GM10266 (cell line): Measurements from ENCODE around the gene TMEM248.

ENCODE experiments used
- DNase-seq: peaks from one replicate; pipeline ENCODE4 v3.0.0; 2012; ENCODE audit errors: extremely low spot score
- CTCF ChIP-seq: IDR thresholded peaks from 2 replicates; pipeline ENCODE4 v1.5.1; 2012; ENCODE audit warnings: mild to moderate bottlenecking, low read depth; ENCODE audit not compliant: control insufficient read depth, insufficient read depth; ENCODE audit errors: missing control alignments

Gene TMEM248

GRCh38 chr7:66894463-66895080, 26.5 kb upstream of the TMEM248 start:
- no peak for DNase-seq
- peak; percentile 46 for TF ChIP-seq CTCF

GRCh38 chr7:66896441-66896840, 24.6 kb upstream of the TMEM248 start:
- TF ChIP-seq CTCF: no peak
- DNase-seq: no peak

- no peak for DNase-seq
- no peak for TF ChIP-seq CTCF
These were observed 21.3 kb upstream of the TMEM248 start for GRCh38 chr7:66899552-66900280.

- no peak for DNase-seq
- no peak for TF ChIP-seq CTCF
These were observed 18.8 kb upstream of the TMEM248 start for GRCh38 chr7:66901941-66902843.

GRCh38 chr7:66902844-66903180, 18.2 kb upstream of the TMEM248 start:
- no peak for DNase-seq
- TF ChIP-seq CTCF: no peak

GRCh38 chr7:66903360-66904062, 17.5 kb upstream of the TMEM248 start:
- no peak for DNase-seq
- TF ChIP-seq CTCF: no peak
